ENCODE results near the gene PROSER3. TPM values are rescaled to one million over a fixed set of nuclear protein-coding genes. Genes with fewer than 3 reads are reported as not detected.

The PROSER3 gene
- total and polyA plus RNA-seq, 9 of the 15 experiments (the other 6 are each of a cell fraction or from before 2014, with no cell fraction given), result 1.0 to 39.5 (median 5.1) TPM

- no peak for TF ChIP-seq CXXC5 (CRISPR knock-in tag; IDR thresholded peaks at IDR 0.05)
- TF ChIP-seq BDP1 (IDR thresholded peaks at IDR 0.05; ENCODE audit: insufficient read depth, insufficient read length), result no peak
- TF ChIP-seq L3MBTL2 (IDR thresholded peaks at IDR 0.05), result peak; percentile 85
- TF ChIP-seq E2F6 (IDR thresholded peaks at IDR 0.05; ENCODE audit: borderline replicate concordance in 1 of 2, extremely low read depth in 1 of 2, insufficient read depth in 1 of 2, insufficient read length in 1 of 2, low read depth in 1 of 2, low read length in 1 of 2, poor library complexity in 1 of 2, severe bottlenecking in 1 of 2), result peak; percentile 93
- TF ChIP-seq, protein P1, sequence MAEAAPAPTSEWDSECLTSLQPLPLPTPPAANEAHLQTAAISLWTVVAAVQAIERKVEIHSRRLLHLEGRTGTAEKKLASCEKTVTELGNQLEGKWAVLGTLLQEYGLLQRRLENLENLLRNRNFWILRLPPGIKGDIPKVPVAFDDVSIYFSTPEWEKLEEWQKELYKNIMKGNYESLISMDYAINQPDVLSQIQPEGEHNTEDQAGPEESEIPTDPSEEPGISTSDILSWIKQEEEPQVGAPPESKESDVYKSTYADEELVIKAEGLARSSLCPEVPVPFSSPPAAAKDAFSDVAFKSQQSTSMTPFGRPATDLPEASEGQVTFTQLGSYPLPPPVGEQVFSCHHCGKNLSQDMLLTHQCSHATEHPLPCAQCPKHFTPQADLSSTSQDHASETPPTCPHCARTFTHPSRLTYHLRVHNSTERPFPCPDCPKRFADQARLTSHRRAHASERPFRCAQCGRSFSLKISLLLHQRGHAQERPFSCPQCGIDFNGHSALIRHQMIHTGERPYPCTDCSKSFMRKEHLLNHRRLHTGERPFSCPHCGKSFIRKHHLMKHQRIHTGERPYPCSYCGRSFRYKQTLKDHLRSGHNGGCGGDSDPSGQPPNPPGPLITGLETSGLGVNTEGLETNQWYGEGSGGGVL (CRISPR knock-in tag; IDR thresholded peaks at IDR 0.05), result no peak
- no peak for TF ChIP-seq ZNF609 (CRISPR knock-in tag; IDR thresholded peaks at IDR 0.05; ENCODE audit: borderline replicate concordance)
- TF ChIP-seq, protein P2, sequence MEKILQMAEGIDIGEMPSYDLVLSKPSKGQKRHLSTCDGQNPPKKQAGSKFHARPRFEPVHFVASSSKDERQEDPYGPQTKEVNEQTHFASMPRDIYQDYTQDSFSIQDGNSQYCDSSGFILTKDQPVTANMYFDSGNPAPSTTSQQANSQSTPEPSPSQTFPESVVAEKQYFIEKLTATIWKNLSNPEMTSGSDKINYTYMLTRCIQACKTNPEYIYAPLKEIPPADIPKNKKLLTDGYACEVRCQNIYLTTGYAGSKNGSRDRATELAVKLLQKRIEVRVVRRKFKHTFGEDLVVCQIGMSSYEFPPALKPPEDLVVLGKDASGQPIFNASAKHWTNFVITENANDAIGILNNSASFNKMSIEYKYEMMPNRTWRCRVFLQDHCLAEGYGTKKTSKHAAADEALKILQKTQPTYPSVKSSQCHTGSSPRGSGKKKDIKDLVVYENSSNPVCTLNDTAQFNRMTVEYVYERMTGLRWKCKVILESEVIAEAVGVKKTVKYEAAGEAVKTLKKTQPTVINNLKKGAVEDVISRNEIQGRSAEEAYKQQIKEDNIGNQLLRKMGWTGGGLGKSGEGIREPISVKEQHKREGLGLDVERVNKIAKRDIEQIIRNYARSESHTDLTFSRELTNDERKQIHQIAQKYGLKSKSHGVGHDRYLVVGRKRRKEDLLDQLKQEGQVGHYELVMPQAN (IDR thresholded peaks at IDR 0.05; ENCODE audit: borderline replicate concordance), result no peak
- TF ChIP-seq LEF1 (IDR thresholded peaks at IDR 0.05), result no peak
- TF ChIP-seq, protein P3, sequence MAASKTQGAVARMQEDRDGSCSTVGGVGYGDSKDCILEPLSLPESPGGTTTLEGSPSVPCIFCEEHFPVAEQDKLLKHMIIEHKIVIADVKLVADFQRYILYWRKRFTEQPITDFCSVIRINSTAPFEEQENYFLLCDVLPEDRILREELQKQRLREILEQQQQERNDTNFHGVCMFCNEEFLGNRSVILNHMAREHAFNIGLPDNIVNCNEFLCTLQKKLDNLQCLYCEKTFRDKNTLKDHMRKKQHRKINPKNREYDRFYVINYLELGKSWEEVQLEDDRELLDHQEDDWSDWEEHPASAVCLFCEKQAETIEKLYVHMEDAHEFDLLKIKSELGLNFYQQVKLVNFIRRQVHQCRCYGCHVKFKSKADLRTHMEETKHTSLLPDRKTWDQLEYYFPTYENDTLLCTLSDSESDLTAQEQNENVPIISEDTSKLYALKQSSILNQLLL (CRISPR knock-in tag; IDR thresholded peaks at IDR 0.05; ENCODE audit: borderline replicate concordance), result no peak
- TF ChIP-seq NRF1 (conservative IDR thresholded peaks at IDR 0.05 in 1 of 2, IDR thresholded peaks at IDR 0.05 in 1 of 2), result peak; percentile 79 to 83
- TF ChIP-seq SUPT5H (IDR thresholded peaks at IDR 0.05), result no peak
- TF ChIP-seq SMAD1 (IDR thresholded peaks at IDR 0.05; ENCODE audit: low read depth, low read length, partially characterized antibody), result no peak
- TF ChIP-seq RNF2 (IDR thresholded peaks at IDR 0.05), result 0 out of 2 replicates have a peak, but pooled peaks have one; percentile 19
- TF ChIP-seq, protein P4, sequence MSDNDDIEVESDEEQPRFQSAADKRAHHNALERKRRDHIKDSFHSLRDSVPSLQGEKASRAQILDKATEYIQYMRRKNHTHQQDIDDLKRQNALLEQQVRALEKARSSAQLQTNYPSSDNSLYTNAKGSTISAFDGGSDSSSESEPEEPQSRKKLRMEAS (CRISPR knock-in tag; IDR thresholded peaks at IDR 0.05), result 0 out of 2 replicates have a peak, but pooled peaks have one; percentile 32
- TF ChIP-seq PRPF4 (IDR thresholded peaks at IDR 0.05; ENCODE audit: insufficient read depth, low read depth, low read length, poor library complexity, severe bottlenecking), result no peak
These were observed 39.7 kb downstream of the PROSER3 start (continued) for GRCh38 chr19:35797663-35798062.

All from K562 (cell line).